ENCODE results near the gene RFX1. TPM values are rescaled to one million over a fixed set of nuclear protein-coding genes. Genes with fewer than 3 reads are reported as not detected.

The RFX1 gene
- total RNA-seq, 1 experiment from 2014 or later, result 20.4 TPM

DNA sequence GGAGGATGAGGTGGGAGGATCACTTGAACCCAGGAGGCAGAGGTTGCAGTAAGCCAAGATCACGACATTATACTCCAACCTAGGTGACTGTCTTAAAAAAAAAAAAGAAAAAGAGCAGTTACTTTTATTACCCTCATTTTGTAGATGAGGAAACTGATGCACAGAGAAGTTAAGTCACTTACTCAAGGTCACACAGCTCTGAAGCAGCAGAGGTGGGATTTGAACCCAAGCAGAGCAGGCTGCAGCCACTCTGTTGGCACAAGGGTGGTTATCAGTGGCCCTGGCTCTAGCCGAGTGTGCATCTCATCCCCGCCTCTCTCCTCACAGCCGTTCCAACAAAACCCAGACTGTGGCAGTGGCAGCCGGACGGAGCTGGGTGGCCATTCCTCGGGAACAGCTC, 33.1 kb upstream of the RFX1 start:
- ChIA-PET POLR2A (interaction anchor here (0.5 kb wide), 1 partner anchor 20 kb away, joined by 3 read pairs; no protein-coding TSS in a partner anchor), CTCF (interaction anchor here (1.1 to 1.3 kb wide), 4 partner anchors 9 to 86 kb away, joined by 3 to 7 read pairs (median 4); partner anchors contain the start of gene MISP3)
- no peak for DNase-seq (ENCODE audit: low spot score)
- H3K4me3 Mint-ChIP-seq, result no peak overlapping the region
- peaks cover 7% of the 10 kb centered on the region for H3K4me1 Mint-ChIP-seq
- no peaks in the 10 kb centered on the region for H3K36me3 Mint-ChIP-seq
- no peaks in the 10 kb centered on the region for H3K9me3 Mint-ChIP-seq
- TF ChIP-seq, protein P1, sequence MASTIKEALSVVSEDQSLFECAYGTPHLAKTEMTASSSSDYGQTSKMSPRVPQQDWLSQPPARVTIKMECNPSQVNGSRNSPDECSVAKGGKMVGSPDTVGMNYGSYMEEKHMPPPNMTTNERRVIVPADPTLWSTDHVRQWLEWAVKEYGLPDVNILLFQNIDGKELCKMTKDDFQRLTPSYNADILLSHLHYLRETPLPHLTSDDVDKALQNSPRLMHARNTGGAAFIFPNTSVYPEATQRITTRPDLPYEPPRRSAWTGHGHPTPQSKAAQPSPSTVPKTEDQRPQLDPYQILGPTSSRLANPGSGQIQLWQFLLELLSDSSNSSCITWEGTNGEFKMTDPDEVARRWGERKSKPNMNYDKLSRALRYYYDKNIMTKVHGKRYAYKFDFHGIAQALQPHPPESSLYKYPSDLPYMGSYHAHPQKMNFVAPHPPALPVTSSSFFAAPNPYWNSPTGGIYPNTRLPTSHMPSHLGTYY (CRISPR knock-in tag; IDR thresholded peaks at IDR 0.05), result no peak
- no peak for TF ChIP-seq HMGA2 (CRISPR knock-in tag; IDR thresholded peaks at IDR 0.05)
- TF ChIP-seq, protein P2, sequence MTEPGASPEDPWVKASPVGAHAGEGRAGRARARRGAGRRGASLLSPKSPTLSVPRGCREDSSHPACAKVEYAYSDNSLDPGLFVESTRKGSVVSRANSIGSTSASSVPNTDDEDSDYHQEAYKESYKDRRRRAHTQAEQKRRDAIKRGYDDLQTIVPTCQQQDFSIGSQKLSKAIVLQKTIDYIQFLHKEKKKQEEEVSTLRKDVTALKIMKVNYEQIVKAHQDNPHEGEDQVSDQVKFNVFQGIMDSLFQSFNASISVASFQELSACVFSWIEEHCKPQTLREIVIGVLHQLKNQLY (CRISPR knock-in tag; IDR thresholded peaks at IDR 0.05), result no peak
- TF ChIP-seq ESRRA (CRISPR knock-in tag; IDR thresholded peaks at IDR 0.05; ENCODE audit: borderline replicate concordance), result no peak
- TF ChIP-seq ZNF317 (CRISPR knock-in tag; IDR thresholded peaks at IDR 0.05; ENCODE audit: borderline replicate concordance, low read depth), result no peak
- TF ChIP-seq, protein P3, sequence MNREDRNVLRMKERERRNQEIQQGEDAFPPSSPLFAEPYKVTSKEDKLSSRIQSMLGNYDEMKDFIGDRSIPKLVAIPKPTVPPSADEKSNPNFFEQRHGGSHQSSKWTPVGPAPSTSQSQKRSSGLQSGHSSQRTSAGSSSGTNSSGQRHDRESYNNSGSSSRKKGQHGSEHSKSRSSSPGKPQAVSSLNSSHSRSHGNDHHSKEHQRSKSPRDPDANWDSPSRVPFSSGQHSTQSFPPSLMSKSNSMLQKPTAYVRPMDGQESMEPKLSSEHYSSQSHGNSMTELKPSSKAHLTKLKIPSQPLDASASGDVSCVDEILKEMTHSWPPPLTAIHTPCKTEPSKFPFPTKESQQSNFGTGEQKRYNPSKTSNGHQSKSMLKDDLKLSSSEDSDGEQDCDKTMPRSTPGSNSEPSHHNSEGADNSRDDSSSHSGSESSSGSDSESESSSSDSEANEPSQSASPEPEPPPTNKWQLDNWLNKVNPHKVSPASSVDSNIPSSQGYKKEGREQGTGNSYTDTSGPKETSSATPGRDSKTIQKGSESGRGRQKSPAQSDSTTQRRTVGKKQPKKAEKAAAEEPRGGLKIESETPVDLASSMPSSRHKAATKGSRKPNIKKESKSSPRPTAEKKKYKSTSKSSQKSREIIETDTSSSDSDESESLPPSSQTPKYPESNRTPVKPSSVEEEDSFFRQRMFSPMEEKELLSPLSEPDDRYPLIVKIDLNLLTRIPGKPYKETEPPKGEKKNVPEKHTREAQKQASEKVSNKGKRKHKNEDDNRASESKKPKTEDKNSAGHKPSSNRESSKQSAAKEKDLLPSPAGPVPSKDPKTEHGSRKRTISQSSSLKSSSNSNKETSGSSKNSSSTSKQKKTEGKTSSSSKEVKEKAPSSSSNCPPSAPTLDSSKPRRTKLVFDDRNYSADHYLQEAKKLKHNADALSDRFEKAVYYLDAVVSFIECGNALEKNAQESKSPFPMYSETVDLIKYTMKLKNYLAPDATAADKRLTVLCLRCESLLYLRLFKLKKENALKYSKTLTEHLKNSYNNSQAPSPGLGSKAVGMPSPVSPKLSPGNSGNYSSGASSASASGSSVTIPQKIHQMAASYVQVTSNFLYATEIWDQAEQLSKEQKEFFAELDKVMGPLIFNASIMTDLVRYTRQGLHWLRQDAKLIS (CRISPR knock-in tag; IDR thresholded peaks at IDR 0.05; ENCODE audit: borderline replicate concordance), result no peak
- TF ChIP-seq TEAD1 (CRISPR knock-in tag; IDR thresholded peaks at IDR 0.05), result no peak
- TF ChIP-seq, protein P4, sequence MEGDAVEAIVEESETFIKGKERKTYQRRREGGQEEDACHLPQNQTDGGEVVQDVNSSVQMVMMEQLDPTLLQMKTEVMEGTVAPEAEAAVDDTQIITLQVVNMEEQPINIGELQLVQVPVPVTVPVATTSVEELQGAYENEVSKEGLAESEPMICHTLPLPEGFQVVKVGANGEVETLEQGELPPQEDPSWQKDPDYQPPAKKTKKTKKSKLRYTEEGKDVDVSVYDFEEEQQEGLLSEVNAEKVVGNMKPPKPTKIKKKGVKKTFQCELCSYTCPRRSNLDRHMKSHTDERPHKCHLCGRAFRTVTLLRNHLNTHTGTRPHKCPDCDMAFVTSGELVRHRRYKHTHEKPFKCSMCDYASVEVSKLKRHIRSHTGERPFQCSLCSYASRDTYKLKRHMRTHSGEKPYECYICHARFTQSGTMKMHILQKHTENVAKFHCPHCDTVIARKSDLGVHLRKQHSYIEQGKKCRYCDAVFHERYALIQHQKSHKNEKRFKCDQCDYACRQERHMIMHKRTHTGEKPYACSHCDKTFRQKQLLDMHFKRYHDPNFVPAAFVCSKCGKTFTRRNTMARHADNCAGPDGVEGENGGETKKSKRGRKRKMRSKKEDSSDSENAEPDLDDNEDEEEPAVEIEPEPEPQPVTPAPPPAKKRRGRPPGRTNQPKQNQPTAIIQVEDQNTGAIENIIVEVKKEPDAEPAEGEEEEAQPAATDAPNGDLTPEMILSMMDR (IDR thresholded peaks at IDR 0.05), result no peak
- TF ChIP-seq, protein P5, sequence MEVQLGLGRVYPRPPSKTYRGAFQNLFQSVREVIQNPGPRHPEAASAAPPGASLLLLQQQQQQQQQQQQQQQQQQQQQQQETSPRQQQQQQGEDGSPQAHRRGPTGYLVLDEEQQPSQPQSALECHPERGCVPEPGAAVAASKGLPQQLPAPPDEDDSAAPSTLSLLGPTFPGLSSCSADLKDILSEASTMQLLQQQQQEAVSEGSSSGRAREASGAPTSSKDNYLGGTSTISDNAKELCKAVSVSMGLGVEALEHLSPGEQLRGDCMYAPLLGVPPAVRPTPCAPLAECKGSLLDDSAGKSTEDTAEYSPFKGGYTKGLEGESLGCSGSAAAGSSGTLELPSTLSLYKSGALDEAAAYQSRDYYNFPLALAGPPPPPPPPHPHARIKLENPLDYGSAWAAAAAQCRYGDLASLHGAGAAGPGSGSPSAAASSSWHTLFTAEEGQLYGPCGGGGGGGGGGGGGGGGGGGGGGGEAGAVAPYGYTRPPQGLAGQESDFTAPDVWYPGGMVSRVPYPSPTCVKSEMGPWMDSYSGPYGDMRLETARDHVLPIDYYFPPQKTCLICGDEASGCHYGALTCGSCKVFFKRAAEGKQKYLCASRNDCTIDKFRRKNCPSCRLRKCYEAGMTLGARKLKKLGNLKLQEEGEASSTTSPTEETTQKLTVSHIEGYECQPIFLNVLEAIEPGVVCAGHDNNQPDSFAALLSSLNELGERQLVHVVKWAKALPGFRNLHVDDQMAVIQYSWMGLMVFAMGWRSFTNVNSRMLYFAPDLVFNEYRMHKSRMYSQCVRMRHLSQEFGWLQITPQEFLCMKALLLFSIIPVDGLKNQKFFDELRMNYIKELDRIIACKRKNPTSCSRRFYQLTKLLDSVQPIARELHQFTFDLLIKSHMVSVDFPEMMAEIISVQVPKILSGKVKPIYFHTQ (CRISPR knock-in tag; IDR thresholded peaks at IDR 0.05), result no peak
- TF ChIP-seq KAT7 (CRISPR knock-in tag; IDR thresholded peaks at IDR 0.05; ENCODE audit: borderline replicate concordance), result no peak
- TF ChIP-seq, protein P6, sequence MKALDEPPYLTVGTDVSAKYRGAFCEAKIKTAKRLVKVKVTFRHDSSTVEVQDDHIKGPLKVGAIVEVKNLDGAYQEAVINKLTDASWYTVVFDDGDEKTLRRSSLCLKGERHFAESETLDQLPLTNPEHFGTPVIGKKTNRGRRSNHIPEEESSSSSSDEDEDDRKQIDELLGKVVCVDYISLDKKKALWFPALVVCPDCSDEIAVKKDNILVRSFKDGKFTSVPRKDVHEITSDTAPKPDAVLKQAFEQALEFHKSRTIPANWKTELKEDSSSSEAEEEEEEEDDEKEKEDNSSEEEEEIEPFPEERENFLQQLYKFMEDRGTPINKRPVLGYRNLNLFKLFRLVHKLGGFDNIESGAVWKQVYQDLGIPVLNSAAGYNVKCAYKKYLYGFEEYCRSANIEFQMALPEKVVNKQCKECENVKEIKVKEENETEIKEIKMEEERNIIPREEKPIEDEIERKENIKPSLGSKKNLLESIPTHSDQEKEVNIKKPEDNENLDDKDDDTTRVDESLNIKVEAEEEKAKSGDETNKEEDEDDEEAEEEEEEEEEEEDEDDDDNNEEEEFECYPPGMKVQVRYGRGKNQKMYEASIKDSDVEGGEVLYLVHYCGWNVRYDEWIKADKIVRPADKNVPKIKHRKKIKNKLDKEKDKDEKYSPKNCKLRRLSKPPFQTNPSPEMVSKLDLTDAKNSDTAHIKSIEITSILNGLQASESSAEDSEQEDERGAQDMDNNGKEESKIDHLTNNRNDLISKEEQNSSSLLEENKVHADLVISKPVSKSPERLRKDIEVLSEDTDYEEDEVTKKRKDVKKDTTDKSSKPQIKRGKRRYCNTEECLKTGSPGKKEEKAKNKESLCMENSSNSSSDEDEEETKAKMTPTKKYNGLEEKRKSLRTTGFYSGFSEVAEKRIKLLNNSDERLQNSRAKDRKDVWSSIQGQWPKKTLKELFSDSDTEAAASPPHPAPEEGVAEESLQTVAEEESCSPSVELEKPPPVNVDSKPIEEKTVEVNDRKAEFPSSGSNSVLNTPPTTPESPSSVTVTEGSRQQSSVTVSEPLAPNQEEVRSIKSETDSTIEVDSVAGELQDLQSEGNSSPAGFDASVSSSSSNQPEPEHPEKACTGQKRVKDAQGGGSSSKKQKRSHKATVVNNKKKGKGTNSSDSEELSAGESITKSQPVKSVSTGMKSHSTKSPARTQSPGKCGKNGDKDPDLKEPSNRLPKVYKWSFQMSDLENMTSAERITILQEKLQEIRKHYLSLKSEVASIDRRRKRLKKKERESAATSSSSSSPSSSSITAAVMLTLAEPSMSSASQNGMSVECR (CRISPR knock-in tag; IDR thresholded peaks at IDR 0.05; ENCODE audit: borderline replicate concordance), result no peak
- TF ChIP-seq, protein P7, sequence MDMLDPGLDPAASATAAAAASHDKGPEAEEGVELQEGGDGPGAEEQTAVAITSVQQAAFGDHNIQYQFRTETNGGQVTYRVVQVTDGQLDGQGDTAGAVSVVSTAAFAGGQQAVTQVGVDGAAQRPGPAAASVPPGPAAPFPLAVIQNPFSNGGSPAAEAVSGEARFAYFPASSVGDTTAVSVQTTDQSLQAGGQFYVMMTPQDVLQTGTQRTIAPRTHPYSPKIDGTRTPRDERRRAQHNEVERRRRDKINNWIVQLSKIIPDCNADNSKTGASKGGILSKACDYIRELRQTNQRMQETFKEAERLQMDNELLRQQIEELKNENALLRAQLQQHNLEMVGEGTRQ (CRISPR knock-in tag; IDR thresholded peaks at IDR 0.05), result no peak
- no peak for TF ChIP-seq ZNF671 (CRISPR knock-in tag; IDR thresholded peaks at IDR 0.05)
- TF ChIP-seq, protein P8, sequence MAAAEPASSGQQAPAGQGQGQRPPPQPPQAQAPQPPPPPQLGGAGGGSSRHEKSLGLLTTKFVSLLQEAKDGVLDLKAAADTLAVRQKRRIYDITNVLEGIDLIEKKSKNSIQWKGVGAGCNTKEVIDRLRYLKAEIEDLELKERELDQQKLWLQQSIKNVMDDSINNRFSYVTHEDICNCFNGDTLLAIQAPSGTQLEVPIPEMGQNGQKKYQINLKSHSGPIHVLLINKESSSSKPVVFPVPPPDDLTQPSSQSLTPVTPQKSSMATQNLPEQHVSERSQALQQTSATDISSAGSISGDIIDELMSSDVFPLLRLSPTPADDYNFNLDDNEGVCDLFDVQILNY (CRISPR knock-in tag; IDR thresholded peaks at IDR 0.05), result no peak
- no peak for ATAC-seq
- no peaks in the 10 kb centered on the region for H3K27me3 Mint-ChIP-seq (ENCODE audit: low read depth)
- H3K27ac Mint-ChIP-seq, result no peak overlapping the region
